ENCODE measurements around the gene CES3. TPM values are rescaled to one million over a fixed set of nuclear protein-coding genes. Genes with fewer than 3 reads are reported as not detected.
A peak's percentile ranks its signal among the peaks of the same experiment; 100 is the strongest.

The CES3 gene
- 0.31 and 0.44 TPM in 2 replicates for total RNA-seq (2014; rRNA removed; shearing (Covaris generic))

GRCh38 chr16:66961065-66961744 lies at the start of gene CES3:
TSS of gene CES3 (plus strand) at chr16:66961266. CDS start at chr16:66961308, 42 bp downstream.
- Histone ChIP-seq H3K36me3 (replicated peaks; ENCODE audit: control insufficient read depth, insufficient read depth, low read length) (no peaks in the 10 kb centered on the region), H3K27me3 (ENCODE audit: control insufficient read depth, insufficient read depth, low read length) (0 out of 2 replicates have a peak, but pooled peaks cover 1% of the 10 kb centered on the region), H3K4me3 (ENCODE audit: insufficient read depth, low read depth, low read length) (peak within 1 kb of the TSS; percentile 23; the same call in 1 of the 2 replicates)
- peak; percentile 89 for DNase-seq

GRCh38 chr16:66911801-66912200 lies 49.3 kb upstream of the CES3 start:
- Histone ChIP-seq H3K4me3 (ENCODE audit: insufficient read depth, low read depth, low read length) (no peak overlapping the region), H3K36me3 (replicated peaks; ENCODE audit: control insufficient read depth, insufficient read depth, low read length) (no peaks in the 10 kb centered on the region), H3K27me3 (ENCODE audit: control insufficient read depth, insufficient read depth, low read length) (peaks cover 2% of the 10 kb centered on the region)

GRCh38 chr16:66913081-66913480 lies 48.0 kb upstream of the CES3 start:
- no peak overlapping the region for H3K4me3 ChIP-seq (ENCODE audit: insufficient read depth, low read depth, low read length)
- peaks cover 2% of the 10 kb centered on the region for H3K27me3 ChIP-seq (ENCODE audit: control insufficient read depth, insufficient read depth, low read length)
- DNase-seq, result peak; percentile 89
- H3K36me3 ChIP-seq (replicated peaks; ENCODE audit: control insufficient read depth, insufficient read depth, low read length), result no peaks in the 10 kb centered on the region

More at GRCh38 chr16:66911801-66912200, 49.3 kb upstream of the CES3 start:
- DNase-seq, result peak; percentile 35

GRCh38 chr16:66913711-66914110 lies 47.4 kb upstream of the CES3 start:
- Histone ChIP-seq H3K4me3 (ENCODE audit: insufficient read depth, low read depth, low read length) (no peak overlapping the region), H3K36me3 (replicated peaks; ENCODE audit: control insufficient read depth, insufficient read depth, low read length) (no peaks in the 10 kb centered on the region), H3K27me3 (ENCODE audit: control insufficient read depth, insufficient read depth, low read length) (peaks cover 2% of the 10 kb centered on the region)
- DNase-seq, result no peak

GRCh38 chr16:66914541-66914940 lies 46.5 kb upstream of the CES3 start:
- DNase-seq, result no peak
- Histone ChIP-seq H3K27me3 (ENCODE audit: control insufficient read depth, insufficient read depth, low read length) (peaks cover 2% of the 10 kb centered on the region), H3K4me3 (ENCODE audit: insufficient read depth, low read depth, low read length) (no peak overlapping the region), H3K36me3 (replicated peaks; ENCODE audit: control insufficient read depth, insufficient read depth, low read length) (no peaks in the 10 kb centered on the region)

GRCh38 chr16:66915041-66915440 lies 46.0 kb upstream of the CES3 start:
- Histone ChIP-seq H3K27me3 (ENCODE audit: control insufficient read depth, insufficient read depth, low read length) (peaks cover 2% of the 10 kb centered on the region), H3K36me3 (replicated peaks; ENCODE audit: control insufficient read depth, insufficient read depth, low read length) (no peaks in the 10 kb centered on the region), H3K4me3 (ENCODE audit: insufficient read depth, low read depth, low read length) (no peak overlapping the region)
- DNase-seq, result no peak

- Histone ChIP-seq H3K4me3 (ENCODE audit: insufficient read depth, low read depth, low read length) (no peak overlapping the region), H3K27me3 (ENCODE audit: control insufficient read depth, insufficient read depth, low read length) (peaks cover 2% of the 10 kb centered on the region), H3K36me3 (replicated peaks; ENCODE audit: control insufficient read depth, insufficient read depth, low read length) (no peaks in the 10 kb centered on the region)
- no peak for DNase-seq
Measured at GRCh38 chr16:66916518-66916917, 44.5 kb upstream of the CES3 start.

GRCh38 chr16:66917741-66918140 lies 43.3 kb upstream of the CES3 start:
- no peak for DNase-seq
- Histone ChIP-seq H3K27me3 (ENCODE audit: control insufficient read depth, insufficient read depth, low read length) (no peaks in the 10 kb centered on the region; the same call in 1 of the 2 replicates), H3K36me3 (replicated peaks; ENCODE audit: control insufficient read depth, insufficient read depth, low read length) (no peaks in the 10 kb centered on the region), H3K4me3 (ENCODE audit: insufficient read depth, low read depth, low read length) (no peak overlapping the region)

- no peak for DNase-seq
- H3K36me3 ChIP-seq (replicated peaks; ENCODE audit: control insufficient read depth, insufficient read depth, low read length), result no peaks in the 10 kb centered on the region
- H3K27me3 ChIP-seq (ENCODE audit: control insufficient read depth, insufficient read depth, low read length), result peaks cover 4% of the 10 kb centered on the region; the same call in 1 of the 2 replicates
- no peak overlapping the region for H3K4me3 ChIP-seq (ENCODE audit: insufficient read depth, low read depth, low read length)
Measured at GRCh38 chr16:66918355-66918754, 42.7 kb upstream of the CES3 start.

GRCh38 chr16:66918803-66919568 lies 42.1 kb upstream of the CES3 start, which contains the start of gene CDH16:
TSS of gene CDH16 (minus strand) at chr16:66918885. CDS start at chr16:66918065, 820 bp downstream.
- Histone ChIP-seq H3K36me3 (replicated peaks; ENCODE audit: control insufficient read depth, insufficient read depth, low read length) (no peaks in the 10 kb centered on the region), H3K27me3 (ENCODE audit: control insufficient read depth, insufficient read depth, low read length) (peaks cover 10% of the 10 kb centered on the region), H3K4me3 (ENCODE audit: insufficient read depth, low read depth, low read length) (no peak within 1 kb of the TSS)
- no peak for DNase-seq

- Histone ChIP-seq H3K36me3 (replicated peaks; ENCODE audit: control insufficient read depth, insufficient read depth, low read length) (no peaks in the 10 kb centered on the region), H3K4me3 (ENCODE audit: insufficient read depth, low read depth, low read length) (no peak overlapping the region), H3K27me3 (ENCODE audit: control insufficient read depth, insufficient read depth, low read length) (peaks cover 17% of the 10 kb centered on the region)
- DNase-seq, result no peak
Measured at GRCh38 chr16:66919569-66920298, 41.3 kb upstream of the CES3 start.

GRCh38 chr16:66920299-66920590 lies 40.8 kb upstream of the CES3 start:
- H3K4me3 ChIP-seq (ENCODE audit: insufficient read depth, low read depth, low read length), result no peak overlapping the region
- peaks cover 21% of the 10 kb centered on the region for H3K27me3 ChIP-seq (ENCODE audit: control insufficient read depth, insufficient read depth, low read length)
- H3K36me3 ChIP-seq (replicated peaks; ENCODE audit: control insufficient read depth, insufficient read depth, low read length), result no peaks in the 10 kb centered on the region
- DNase-seq, result no peak

- no peak for DNase-seq
- Histone ChIP-seq H3K36me3 (replicated peaks; ENCODE audit: control insufficient read depth, insufficient read depth, low read length) (no peaks in the 10 kb centered on the region), H3K4me3 (ENCODE audit: insufficient read depth, low read depth, low read length) (no peak overlapping the region), H3K27me3 (ENCODE audit: control insufficient read depth, insufficient read depth, low read length) (peaks cover 30% of the 10 kb centered on the region)
Measured at GRCh38 chr16:66920924-66921680, 40.0 kb upstream of the CES3 start.
